Measurements from ENCODE around the gene SMIM45.

Gene SMIM45

DNA sequence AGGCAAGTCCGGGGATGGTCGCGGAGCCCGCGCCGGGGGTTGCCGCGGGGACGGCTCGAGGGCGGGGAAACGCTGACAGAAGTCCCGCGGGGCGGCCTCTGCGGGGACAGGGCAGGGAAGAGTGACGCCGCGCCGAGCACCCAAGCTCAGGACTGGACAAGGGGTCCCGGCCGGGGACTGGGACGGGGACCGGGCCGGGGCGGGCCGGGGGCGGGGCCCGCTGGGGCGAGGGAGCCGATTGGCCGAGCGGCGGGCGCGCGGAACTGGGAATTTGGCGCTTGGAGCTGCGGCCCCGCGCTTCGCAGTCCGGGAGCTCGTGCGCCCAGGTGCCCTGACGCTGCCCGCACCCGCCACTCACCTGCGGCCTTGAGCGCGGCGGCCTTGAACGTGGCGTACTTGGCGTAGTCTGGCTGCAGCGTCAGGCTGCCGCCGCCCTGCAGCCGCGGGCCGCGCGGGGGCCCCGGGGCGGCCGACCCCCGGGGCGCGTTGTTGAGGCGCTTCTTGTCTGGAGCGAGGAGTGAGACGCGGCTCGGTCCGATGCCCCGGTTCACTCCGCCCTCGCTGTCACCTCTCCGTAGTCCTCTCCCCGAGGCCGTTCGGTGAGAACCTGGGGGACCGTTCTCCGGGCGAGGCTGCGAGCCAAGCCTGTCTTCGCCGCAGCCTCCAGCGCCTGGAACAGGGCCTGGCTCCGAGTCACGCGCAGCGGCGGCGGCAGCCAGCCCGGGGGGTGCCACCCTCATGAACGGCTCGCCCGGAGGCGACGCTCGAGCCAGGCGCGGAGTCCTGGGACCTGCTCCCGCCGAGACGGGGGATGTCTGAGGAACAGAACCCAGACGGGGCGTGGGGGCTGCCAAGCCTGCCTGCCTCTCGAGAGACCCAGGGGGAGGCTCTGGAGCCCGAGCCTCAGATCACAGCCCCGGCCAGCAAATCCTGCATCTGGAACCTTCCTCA lies 41.6 kb upstream of the SMIM45 start:
- TF ChIP-seq, protein P1, sequence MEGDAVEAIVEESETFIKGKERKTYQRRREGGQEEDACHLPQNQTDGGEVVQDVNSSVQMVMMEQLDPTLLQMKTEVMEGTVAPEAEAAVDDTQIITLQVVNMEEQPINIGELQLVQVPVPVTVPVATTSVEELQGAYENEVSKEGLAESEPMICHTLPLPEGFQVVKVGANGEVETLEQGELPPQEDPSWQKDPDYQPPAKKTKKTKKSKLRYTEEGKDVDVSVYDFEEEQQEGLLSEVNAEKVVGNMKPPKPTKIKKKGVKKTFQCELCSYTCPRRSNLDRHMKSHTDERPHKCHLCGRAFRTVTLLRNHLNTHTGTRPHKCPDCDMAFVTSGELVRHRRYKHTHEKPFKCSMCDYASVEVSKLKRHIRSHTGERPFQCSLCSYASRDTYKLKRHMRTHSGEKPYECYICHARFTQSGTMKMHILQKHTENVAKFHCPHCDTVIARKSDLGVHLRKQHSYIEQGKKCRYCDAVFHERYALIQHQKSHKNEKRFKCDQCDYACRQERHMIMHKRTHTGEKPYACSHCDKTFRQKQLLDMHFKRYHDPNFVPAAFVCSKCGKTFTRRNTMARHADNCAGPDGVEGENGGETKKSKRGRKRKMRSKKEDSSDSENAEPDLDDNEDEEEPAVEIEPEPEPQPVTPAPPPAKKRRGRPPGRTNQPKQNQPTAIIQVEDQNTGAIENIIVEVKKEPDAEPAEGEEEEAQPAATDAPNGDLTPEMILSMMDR (IDR thresholded peaks at IDR 0.05), result no peak
- TF ChIP-seq POLR2A (IDR thresholded peaks at IDR 0.05), result no peak
- peaks cover 0 to 12% (median 4%) of the 10 kb centered on the region in 4 donors for H3K36me3 ChIP-seq
- intact Hi-C loops (cut with DNase I), result no loop called here
- peaks cover 3 to 46% of the 10 kb centered on the region in 2 donors for H3K27me3 ChIP-seq
- WGBS (ENCODE audit: insufficient coverage, low coverage, low lambda C conversion rate, missing lambda C conversion rate), result no CpG with 5 or more reads among the region's 112 CpGs
- no peak for DNase-seq
- peak overlapping the region in 1 of 3 donors; percentile 7 for H3K4me3 ChIP-seq
- no peak overlapping the region for H3K27ac ChIP-seq
- H3K4me1 ChIP-seq, result peaks cover 0 to 19% (median 0%) of the 10 kb centered on the region in 4 donors
- peak; percentile 3 to 51 (median 14) for ATAC-seq
- H3K9me3 ChIP-seq, result no peaks in the 10 kb centered on the region

DNA sequence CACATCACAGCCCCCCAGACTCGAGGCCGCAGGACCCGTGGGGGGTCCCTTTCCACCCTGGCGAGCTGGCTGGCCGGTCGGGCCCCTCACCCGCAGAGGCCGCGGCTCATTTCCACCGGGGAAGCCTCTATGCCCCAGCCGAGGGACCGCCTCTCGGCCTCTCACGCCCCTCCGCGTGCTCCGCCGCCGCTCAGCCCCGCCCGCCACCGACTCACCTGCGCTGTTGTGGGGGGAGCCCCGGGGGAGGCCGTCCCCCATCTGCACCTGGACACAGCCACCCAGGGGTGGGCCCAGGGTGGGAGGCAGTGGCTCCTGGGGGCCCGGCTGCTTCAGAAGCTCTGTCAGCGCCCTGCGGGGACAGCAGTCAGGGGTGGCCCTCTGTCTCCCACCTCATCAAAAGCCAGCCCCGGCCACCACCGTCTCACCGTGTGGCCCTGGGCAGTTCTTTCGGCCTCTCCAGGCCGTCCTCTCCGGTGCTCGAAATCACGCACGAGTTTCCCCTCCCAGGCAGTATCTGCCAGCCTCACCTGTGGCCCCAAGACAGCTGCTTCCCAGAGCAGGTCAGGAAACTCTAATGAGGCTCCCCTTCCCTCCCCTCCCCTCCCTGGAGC lies 40.8 kb upstream of the SMIM45 start:
- TF ChIP-seq, protein P1 (IDR thresholded peaks at IDR 0.05), result no peak
- no peak for TF ChIP-seq POLR2A (IDR thresholded peaks at IDR 0.05)
- ATAC-seq, result no peak
- Histone ChIP-seq H3K4me1 (peaks cover 0 to 19% (median 0%) of the 10 kb centered on the region in 4 donors), H3K9me3 (no peaks in the 10 kb centered on the region), H3K4me3 (peak overlapping the region in 1 of 3 donors; percentile 7), H3K27ac (no peak overlapping the region), H3K27me3 (peaks cover 7 to 50% of the 10 kb centered on the region in 2 donors), H3K36me3 (peaks cover 0 to 8% (median 2%) of the 10 kb centered on the region in 4 donors)
- no peak for DNase-seq
- intact Hi-C loops (cut with DNase I), result no loop called here
- WGBS (ENCODE audit: insufficient coverage, low coverage, low lambda C conversion rate, missing lambda C conversion rate), result 32% methylated on average over 9 of the region's 37 CpGs

DNA sequence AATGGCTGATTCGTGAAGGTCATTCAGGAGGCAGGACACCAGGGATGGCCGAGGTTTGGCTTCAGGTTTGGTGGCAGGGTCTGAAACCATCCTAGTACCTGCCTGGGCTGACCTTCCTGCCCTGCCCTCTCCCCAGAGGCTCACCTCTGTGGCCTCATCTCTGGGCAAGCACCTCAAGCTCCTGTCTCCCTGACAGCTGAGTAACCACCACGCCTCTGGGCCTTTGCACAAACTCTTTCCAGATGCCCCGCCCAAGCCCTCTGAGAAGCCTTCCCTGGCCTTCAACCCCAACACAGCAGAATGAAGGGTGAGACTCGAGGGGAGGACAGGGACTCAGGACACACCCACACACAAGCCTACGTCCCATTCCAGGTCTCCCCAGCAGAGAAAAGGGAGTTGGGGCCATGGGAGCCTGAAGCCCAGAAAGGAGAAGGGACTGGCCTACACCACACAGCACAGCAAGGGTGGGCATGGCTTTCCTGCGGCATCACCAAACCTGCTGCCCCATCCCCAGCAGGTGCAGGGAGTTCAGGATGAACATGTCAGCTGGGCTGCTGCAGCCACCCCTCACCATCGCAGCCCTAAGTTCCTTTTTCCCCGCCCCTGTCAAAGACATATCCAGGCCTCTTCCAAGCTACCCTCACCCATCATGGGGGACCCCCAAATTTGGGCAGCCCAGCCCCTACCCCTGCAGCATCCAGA lies 39.5 kb upstream of the SMIM45 start:
- Histone ChIP-seq H3K27me3 (peaks cover 7 to 50% of the 10 kb centered on the region in 2 donors), H3K9me3 (no peaks in the 10 kb centered on the region), H3K4me3 (no peak overlapping the region), H3K27ac (no peak overlapping the region), H3K36me3 (no peaks in the 10 kb centered on the region), H3K4me1 (peaks cover 0 to 19% (median 0%) of the 10 kb centered on the region in 4 donors)
- intact Hi-C loops (cut with DNase I), result no loop called here
- DNase-seq (no peak), ATAC-seq (no peak)
- WGBS (ENCODE audit: insufficient coverage, low coverage, low lambda C conversion rate, missing lambda C conversion rate), result 34% methylated on average over 2 of the region's 9 CpGs
- TF ChIP-seq POLR2A (IDR thresholded peaks at IDR 0.05), result no peak
- TF ChIP-seq, protein P1 (IDR thresholded peaks at IDR 0.05), result no peak

DNA sequence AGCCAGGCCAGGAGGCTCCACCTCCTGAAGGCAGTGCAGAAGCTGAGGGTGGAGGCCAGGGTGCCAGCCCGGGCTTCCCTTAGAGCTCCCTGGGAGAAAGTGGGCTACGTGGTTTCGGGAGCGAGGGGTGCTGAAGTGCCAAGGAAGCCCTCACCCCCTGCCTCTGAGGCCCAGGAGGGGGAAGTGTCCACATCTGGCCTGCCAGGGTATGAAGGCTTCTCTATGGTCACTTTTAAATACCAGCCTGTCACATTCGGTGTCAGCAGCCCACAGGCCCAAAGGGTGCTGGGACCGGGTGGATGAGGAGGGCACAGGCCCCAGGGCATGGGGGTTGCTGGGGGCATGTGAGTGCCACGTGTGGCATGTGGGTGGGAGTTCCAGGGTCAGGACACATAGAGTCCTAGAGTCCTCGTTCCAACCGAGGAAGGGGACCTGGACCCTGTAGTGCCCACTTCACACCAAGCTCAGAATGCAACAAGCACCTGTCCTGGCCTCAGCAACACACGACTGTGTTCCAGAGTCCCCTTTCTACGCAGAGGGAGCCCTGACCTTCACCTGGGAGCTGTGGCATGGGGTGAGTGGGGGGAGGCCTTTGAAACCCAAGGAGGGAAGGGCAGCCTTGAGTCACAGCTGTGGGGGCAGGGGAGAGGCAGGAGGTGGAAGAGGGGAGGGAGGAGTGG lies 38.8 kb upstream of the SMIM45 start:
- Histone ChIP-seq H3K27me3 (peaks cover 7 to 50% of the 10 kb centered on the region in 2 donors), H3K36me3 (no peaks in the 10 kb centered on the region), H3K9me3 (no peaks in the 10 kb centered on the region), H3K4me3 (no peak overlapping the region), H3K27ac (no peak overlapping the region), H3K4me1 (peaks cover 0 to 19% (median 0%) of the 10 kb centered on the region in 4 donors)
- no peak for ATAC-seq
- DNase-seq, result no peak
- intact Hi-C loops (cut with DNase I), result no loop called here
- no CpG with 5 or more reads among the region's 11 CpGs for WGBS (ENCODE audit: insufficient coverage, low coverage, low lambda C conversion rate, missing lambda C conversion rate)
- TF ChIP-seq POLR2A (IDR thresholded peaks at IDR 0.05), result no peak
- TF ChIP-seq, protein P1 (IDR thresholded peaks at IDR 0.05), result no peak
